ENCODE measurements around the gene TTLL5.

The TTLL5 gene

GRCh38 chr14:75812622-75813021, 151.6 kb downstream of the TTLL5 start (continued):
- no peak for TF ChIP-seq CREB5 (CRISPR knock-in tag; IDR thresholded peaks at IDR 0.05; ENCODE audit: low read depth)
- TF ChIP-seq CSDC2 (CRISPR knock-in tag; IDR thresholded peaks at IDR 0.05): no peak
- TF ChIP-seq TSHZ2 (CRISPR knock-in tag; IDR thresholded peaks at IDR 0.05): no peak

GRCh38 chr14:75820761-75821160, 159.7 kb downstream of the TTLL5 start:
- no peak for TF ChIP-seq CREB5 (CRISPR knock-in tag; IDR thresholded peaks at IDR 0.05; ENCODE audit: low read depth)
- no peak for TF ChIP-seq ZC3H10 (CRISPR knock-in tag; IDR thresholded peaks at IDR 0.05)
- TF ChIP-seq TOX (CRISPR knock-in tag; IDR thresholded peaks at IDR 0.05; ENCODE audit: borderline replicate concordance): no peak
- no peak for TF ChIP-seq ZNF565 (CRISPR knock-in tag; conservative IDR thresholded peaks at IDR 0.05; ENCODE audit: low read depth)
- TF ChIP-seq PATZ1 (CRISPR knock-in tag; IDR thresholded peaks at IDR 0.05; ENCODE audit: borderline replicate concordance): no peak
- no peak for TF ChIP-seq ZNF8 (CRISPR knock-in tag; IDR thresholded peaks at IDR 0.05)
- no peak for TF ChIP-seq TSHZ2 (CRISPR knock-in tag; IDR thresholded peaks at IDR 0.05)
- no peak for TF ChIP-seq BACH2 (CRISPR knock-in tag; IDR thresholded peaks at IDR 0.05; ENCODE audit: borderline replicate concordance)
- no peak for TF ChIP-seq RARB (CRISPR knock-in tag; IDR thresholded peaks at IDR 0.05)
- no peak for TF ChIP-seq OSR1 (CRISPR knock-in tag; IDR thresholded peaks at IDR 0.05)
- no peak for TF ChIP-seq TCF4 (CRISPR knock-in tag; IDR thresholded peaks at IDR 0.05; ENCODE audit: borderline replicate concordance)
- no peak for TF ChIP-seq ISL1 (CRISPR knock-in tag; IDR thresholded peaks at IDR 0.05)
- TF ChIP-seq ESRRG (CRISPR knock-in tag; IDR thresholded peaks at IDR 0.05): no peak
- no peak for TF ChIP-seq ARNTL (CRISPR knock-in tag; IDR thresholded peaks at IDR 0.05; ENCODE audit: borderline replicate concordance, low read depth)
- no peak for TF ChIP-seq SNAI2 (CRISPR knock-in tag; IDR thresholded peaks at IDR 0.05)
- ATAC-seq: no peak

GRCh38 chr14:75821831-75822521, 160.9 kb downstream of the TTLL5 start:
- peak; percentile 58 for ATAC-seq
- TF ChIP-seq ZC3H10 (CRISPR knock-in tag; IDR thresholded peaks at IDR 0.05) (no peak), ZNF8 (CRISPR knock-in tag; IDR thresholded peaks at IDR 0.05) (no peak), RARB (CRISPR knock-in tag; IDR thresholded peaks at IDR 0.05) (no peak), ESRRG (CRISPR knock-in tag; IDR thresholded peaks at IDR 0.05) (no peak), POU6F1 (CRISPR knock-in tag; IDR thresholded peaks at IDR 0.05; ENCODE audit: borderline replicate concordance, low read depth) (no peak), TOX (CRISPR knock-in tag; IDR thresholded peaks at IDR 0.05; ENCODE audit: borderline replicate concordance) (no peak), ZFP30 (CRISPR knock-in tag; IDR thresholded peaks at IDR 0.05) (no peak), PPARA (CRISPR knock-in tag; IDR thresholded peaks at IDR 0.05; ENCODE audit: borderline replicate concordance) (no peak), ZNF70 (CRISPR knock-in tag; IDR thresholded peaks at IDR 0.05) (no peak), CSRNP3 (CRISPR knock-in tag; IDR thresholded peaks at IDR 0.05) (no peak), TCF4 (CRISPR knock-in tag; IDR thresholded peaks at IDR 0.05; ENCODE audit: borderline replicate concordance) (no peak), CSDC2 (CRISPR knock-in tag; IDR thresholded peaks at IDR 0.05) (no peak), ZNF565 (CRISPR knock-in tag; conservative IDR thresholded peaks at IDR 0.05; ENCODE audit: low read depth) (no peak), CREB5 (CRISPR knock-in tag; IDR thresholded peaks at IDR 0.05; ENCODE audit: low read depth) (no peak), OSR1 (CRISPR knock-in tag; IDR thresholded peaks at IDR 0.05) (no peak), ISL1 (CRISPR knock-in tag; IDR thresholded peaks at IDR 0.05) (no peak)

Data from SK-N-SH treated with all-trans-retinoic acid at 6 μM for 48 hours (cell line).